IMR-90 (cell line): ENCODE data around the gene NPAS3. TPM values are rescaled to one million over a fixed set of nuclear protein-coding genes. Genes with fewer than 3 reads are reported as not detected.

Source experiments
- ATAC-seq: fragments of 200-7000 bp; cut with Tn5 transposase; 2 replicates; pipeline ENCODE4 v1.9.1; 2020; ENCODE audit warnings: low read depth, mild to moderate bottlenecking, moderate library complexity
- BruUV-seq: library from RNA; stranded (reverse); fragments of 400-500 nt; replicated peaks from 2 replicates; lab custom pipeline; 2021; lab: Mats Ljungman, UMichigan
- CTCF ChIA-PET: fragments of 300-600 bp; formaldehyde crosslinking; extraction: SDS; loops from one replicate; lab custom pipeline; 2021; ENCODE audit warnings: antibody characterized with exemption; lab: Yijun Ruan, JAX
- POLR2A ChIA-PET: fragments of 300-600 bp; sonication (Branson Sonifier 250); formaldehyde crosslinking; loops from one replicate; lab custom pipeline; 2022; ENCODE audit warnings: antibody characterized with exemption; ENCODE audit not compliant: unreplicated experiment; lab: Charles Lee
- DNase-seq: peaks from one replicate; pipeline ENCODE4 v3.0.0; 2013
- H2AFZ ChIP-seq: replicated peaks from 2 replicates; pipeline ENCODE3; 2013; ENCODE audit warnings: low read length, mild to moderate bottlenecking; ENCODE audit not compliant: poor library complexity
- H2AK5ac ChIP-seq: 2 replicates; pipeline ENCODE4 v1.6.1; 2013; ENCODE audit warnings: low read depth, low read length, inconsistent platforms
- H2AK9ac ChIP-seq: replicated peaks from 2 replicates; pipeline ENCODE3; 2013; ENCODE audit warnings: mild to moderate bottlenecking, low read depth, low read length, moderate library complexity; ENCODE audit not compliant: poor library complexity
- H2BK120ac ChIP-seq: 2 replicates; pipeline ENCODE4 v1.6.1; 2013; ENCODE audit warnings: low read depth, low read length, inconsistent platforms
- H2BK15ac ChIP-seq: 3 replicates; pipeline ENCODE4 v1.6.1; 2013; ENCODE audit warnings: low read depth, low read length, inconsistent platforms
- H2BK20ac ChIP-seq: 2 replicates; pipeline ENCODE4 v1.6.1; 2013; ENCODE audit warnings: low read depth, mild to moderate bottlenecking, inconsistent platforms, low read length, moderate library complexity
- H2BK5ac ChIP-seq: 2 replicates; pipeline ENCODE4 v1.6.1; 2013; ENCODE audit warnings: mild to moderate bottlenecking, low read depth, low read length, inconsistent platforms; ENCODE audit not compliant: poor library complexity, severe bottlenecking
- H3K14ac ChIP-seq: replicated peaks from 2 replicates; pipeline ENCODE4 v1.6.1; 2013; ENCODE audit warnings: low read depth, low read length, inconsistent platforms
- H3K18ac ChIP-seq: 2 replicates; pipeline ENCODE4 v1.6.1; 2013; ENCODE audit warnings: low read depth, low read length, control low read depth
- H3K23ac ChIP-seq: 2 replicates; pipeline ENCODE4 v1.6.1; 2013; ENCODE audit warnings: low read depth, low read length, inconsistent platforms
- H3K27ac ChIP-seq: 2 replicates; pipeline ENCODE4 v1.5.1; 2013; ENCODE audit warnings: mild to moderate bottlenecking, control low read depth, low read length; ENCODE audit not compliant: insufficient read depth
- H3K27me3 ChIP-seq: 2 replicates; pipeline ENCODE4 v1.6.1; 2013; ENCODE audit warnings: low read length; ENCODE audit not compliant: control insufficient read depth, insufficient read depth
- H3K36me3 ChIP-seq: 2 replicates; pipeline ENCODE4 v1.6.1; 2013; ENCODE audit warnings: low read length, mixed read lengths; ENCODE audit not compliant: control insufficient read depth, insufficient read depth
- H3K4ac ChIP-seq: 2 replicates; pipeline ENCODE4 v1.6.1; 2013; ENCODE audit warnings: low read depth, low read length, inconsistent platforms
- H3K4me1 ChIP-seq: 2 replicates; pipeline ENCODE4 v1.6.1; 2013; ENCODE audit warnings: low read length, mixed read lengths; ENCODE audit not compliant: control insufficient read depth, insufficient read depth
- H3K4me2 ChIP-seq: 2 replicates; pipeline ENCODE4 v1.6.1; 2013; ENCODE audit warnings: low read depth, mild to moderate bottlenecking, control low read depth, low read length, moderate library complexity
- H3K4me3 ChIP-seq: 2 replicates; pipeline ENCODE4 v1.5.1; 2013; ENCODE audit warnings: low read depth, mild to moderate bottlenecking, control low read depth, low read length, moderate library complexity; ENCODE audit not compliant: insufficient read depth
- H3K56ac ChIP-seq: 2 replicates; pipeline ENCODE4 v1.6.1; 2013; ENCODE audit warnings: low read length, inconsistent platforms; ENCODE audit not compliant: insufficient read depth; ENCODE audit errors: extremely low read depth
- H3K79me1 ChIP-seq, 2 experiments: 2 replicates each; pipeline ENCODE4 v1.6.1; 2013; ENCODE audit warnings: low read length in 2 of 2, inconsistent platforms in 1 of 2, low read depth in 1 of 2
- H3K9ac ChIP-seq: 2 replicates; pipeline ENCODE4 v1.6.1; 2013; ENCODE audit warnings: low read depth, low read length, control low read depth
- H3K9me1 ChIP-seq: 2 replicates; pipeline ENCODE4 v1.6.1; 2013; ENCODE audit warnings: low read length, inconsistent platforms; ENCODE audit not compliant: insufficient read depth
- H3K9me3 ChIP-seq: 2 replicates; pipeline ENCODE4 v1.6.1; 2013; ENCODE audit warnings: low read length; ENCODE audit not compliant: control insufficient read depth, insufficient read depth
- H4K20me1 ChIP-seq: 2 replicates; pipeline ENCODE4 v1.6.1; 2013; ENCODE audit warnings: low read length, inconsistent platforms; ENCODE audit not compliant: insufficient read depth
- H4K5ac ChIP-seq: 2 replicates; pipeline ENCODE4 v1.6.1; 2013; ENCODE audit warnings: mild to moderate bottlenecking, low read depth, low read length, control low read depth
- H4K8ac ChIP-seq, 2 experiments: 2 replicates each; pipeline ENCODE4 v1.6.1; 2013; ENCODE audit warnings: low read depth in 2 of 2, low read length in 2 of 2, control low read depth in 1 of 2, inconsistent platforms in 1 of 2
- H4K91ac ChIP-seq: 2 replicates; pipeline ENCODE4 v1.6.1; 2013; ENCODE audit warnings: low read depth, low read length, inconsistent platforms; ENCODE audit not compliant: insufficient read depth
- BHLHE40 ChIP-seq: fragments of 150-350 bp; IDR thresholded peaks from 2 replicates; pipeline ENCODE4 v1.6.1; 2016; ENCODE audit warnings: mild to moderate bottlenecking, low read depth, low read length
- CEBPB ChIP-seq: IDR thresholded peaks from 2 replicates; pipeline ENCODE4 v1.6.1; 2012; ENCODE audit warnings: low read depth, low read length, improper control_type of control experiment
- CHD1 ChIP-seq: IDR thresholded peaks from 2 replicates; pipeline ENCODE4 v1.6.1; 2012; ENCODE audit warnings: low read depth, low read length, improper control_type of control experiment
- CTCF ChIP-seq: conservative IDR thresholded peaks from 2 replicates; pipeline ENCODE4 v1.5.1; 2012; ENCODE audit warnings: mild to moderate bottlenecking, low read depth, low read length, improper control_type of control experiment
- ELK1 ChIP-seq: fragments of 150-350 bp; IDR thresholded peaks from 2 replicates; pipeline ENCODE4 v1.6.1; 2016; ENCODE audit warnings: low read depth, mild to moderate bottlenecking, low read length, moderate library complexity, borderline replicate concordance
- FOS ChIP-seq: fragments of 150-350 bp; IDR thresholded peaks from 2 replicates; pipeline ENCODE4 v1.6.1; 2016; ENCODE audit warnings: low read depth, low read length
- MAFK ChIP-seq: IDR thresholded peaks from 2 replicates; pipeline ENCODE4 v1.6.1; 2012; ENCODE audit warnings: low read depth, low read length, improper control_type of control experiment
- MAZ ChIP-seq: IDR thresholded peaks from 2 replicates; pipeline ENCODE4 v1.6.1; 2012; ENCODE audit warnings: low read depth, mild to moderate bottlenecking, low read length, improper control_type of control experiment, moderate library complexity, borderline replicate concordance
- MXI1 ChIP-seq: IDR thresholded peaks from 2 replicates; pipeline ENCODE4 v1.6.1; 2012; ENCODE audit warnings: low read depth, mild to moderate bottlenecking, low read length, moderate library complexity, borderline replicate concordance
- NFE2L2 ChIP-seq: fragments of 150-350 bp; IDR thresholded peaks from 2 replicates; pipeline ENCODE4 v1.6.1; 2016; ENCODE audit warnings: low read depth, mild to moderate bottlenecking, low read length
- POLR2A ChIP-seq: IDR thresholded peaks from 2 replicates; pipeline ENCODE4 v1.6.1; 2012; ENCODE audit warnings: mild to moderate bottlenecking, low read depth, low read length
- RAD21 ChIP-seq: IDR thresholded peaks from 2 replicates; pipeline ENCODE4 v1.6.1; 2012; ENCODE audit warnings: low read length, improper control_type of control experiment
- RCOR1 ChIP-seq: IDR thresholded peaks from 2 replicates; pipeline ENCODE4 v1.6.1; 2012; ENCODE audit warnings: mild to moderate bottlenecking, low read length, improper control_type of control experiment; ENCODE audit not compliant: insufficient replicate concordance
- RFX5 ChIP-seq: IDR thresholded peaks from 2 replicates; pipeline ENCODE4 v1.8.0; 2012; ENCODE audit warnings: low read depth, mild to moderate bottlenecking, low read length, moderate library complexity
- SMC3 ChIP-seq: fragments of 150-350 bp; IDR thresholded peaks from 2 replicates; pipeline ENCODE4 v1.6.1; 2016; ENCODE audit warnings: low read depth, mild to moderate bottlenecking, antibody characterized with exemption, low read length, moderate library complexity
- USF2 ChIP-seq: fragments of 150-350 bp; IDR thresholded peaks from 2 replicates; pipeline ENCODE4 v1.6.1; 2017; ENCODE audit warnings: mild to moderate bottlenecking, antibody characterized with exemption, low read length, low read depth
- WGBS, 2 experiments: methylation state at CpG; one replicate each; pipeline versions ENCODE4 v1.1.5 to v1.1.7; 2013; ENCODE audit warnings: missing lambda C conversion rate in 2 of 2; ENCODE audit not compliant: insufficient read length in 1 of 2; ENCODE audit errors: extremely low coverage in 2 of 2; 5-methylcytosine and 5-hydroxymethylcytosine counted together
- dilution Hi-C: fragments of 300-500 bp; cut with HindIII; formaldehyde crosslinking; loops from one replicate; pipeline ENCODE4 v1.14.3; 2018; ENCODE audit warnings: low sequenced_read_pairs; ENCODE audit not compliant: unreplicated experiment
- in situ Hi-C: fragments of 300-500 bp; cut with MboI; formaldehyde crosslinking; loops from 3 replicates; pipeline ENCODE4 v1.14.3; 2019; ENCODE audit warnings: low sequenced_read_pairs, inconsistent platforms, mixed read lengths
- intact Hi-C: fragments of 100-400 bp; cut with micrococcal nuclease; formaldehyde crosslinking; loops from 2 replicates; pipeline ENCODE4 v1.10.0; 2022
- polyA plus RNA-seq, 3 experiments: library from polyadenylated mRNA; depleted of rRNA; stranded (reverse); fragments of >200 nt; gene quantifications; 2 replicates each; pipeline ENCODE4 v1.2.3, GENCODE V29; 2012; ENCODE audit warnings: low replicate concordance in 1 of 3
- total RNA-seq: library from RNA; depleted of rRNA; stranded (reverse); fragments of >200 nt; gene quantifications from 2 replicates; pipeline ENCODE4 v1.2.3, GENCODE V29; 2012

Gene NPAS3
- total and polyA plus RNA-seq, 2 of the 4 experiments (the other 2 are of a cell fraction), result not detected

GRCh38 chr14:33850826-33851225, 912.1 kb downstream of the NPAS3 start:
- in situ Hi-C loops, result no loop called here

More at GRCh38 chr14:33850826-33851225, 912.1 kb downstream of the NPAS3 start:
- Histone ChIP-seq H4K20me1 (no peaks in the 10 kb centered on the region), H2BK15ac (no peak overlapping the region), H3K4me1 (no peaks in the 10 kb centered on the region), H3K18ac (no peak overlapping the region), H3K36me3 (no peaks in the 10 kb centered on the region), H3K14ac (no peak overlapping the region), H4K8ac (no peak overlapping the region), H3K9me3 (no peaks in the 10 kb centered on the region), H4K91ac (no peak overlapping the region), H3K9ac (no peak overlapping the region), H4K5ac (no peak overlapping the region), H2AK5ac (no peak overlapping the region), H3K27ac (no peak overlapping the region), H3K79me1 (no peaks in the 10 kb centered on the region), H3K9me1 (no peaks in the 10 kb centered on the region), H2AK9ac (no peak overlapping the region), H2BK120ac (no peak overlapping the region), H3K4ac (no peak overlapping the region), H2AFZ (no peak overlapping the region), H3K4me3 (no peak overlapping the region), H3K56ac (no peak overlapping the region), H3K23ac (no peak overlapping the region), H2BK20ac (no peak overlapping the region), H3K4me2 (no peak overlapping the region), H3K27me3 (no peaks in the 10 kb centered on the region), H2BK5ac (no peak overlapping the region)
- ChIA-PET CTCF (interaction anchor here (0.6 kb wide), 1 partner anchor 524 kb away, joined by 4 read pairs; no protein-coding TSS in a partner anchor), POLR2A (no interaction called here)
- DNase-seq (no peak), ATAC-seq (no peak)
- BruUV-seq, result no TSS peak
- no peak for TF ChIP-seq SMC3
- TF ChIP-seq MAFK, result no peak
- no peak for TF ChIP-seq POLR2A
- TF ChIP-seq NFE2L2, result no peak
- no peak for TF ChIP-seq MAZ
- no peak for TF ChIP-seq CEBPB
- TF ChIP-seq RCOR1, result no peak
- TF ChIP-seq ELK1, result no peak
- no peak for TF ChIP-seq BHLHE40
- no peak for TF ChIP-seq CHD1
- no peak for TF ChIP-seq USF2
- TF ChIP-seq RFX5, result no peak
- TF ChIP-seq MXI1, result no peak
- TF ChIP-seq FOS, result no peak
- no peak for TF ChIP-seq CTCF
- no peak for TF ChIP-seq RAD21
- WGBS, 2 experiments, result 61% methylated on average over 5 of the region's 7 CpGs; no CpG with 5 or more reads in 1 of the 2 experiments
- intact Hi-C loops (no loop called here), dilution Hi-C loops (no loop called here)
